Stimulated activated CD8-positive, alpha-beta memory T cell treated with anti-CD3 and anti-CD28 coated beads, Interleukin-7, amount 100 ng/mL, for 1 hour (primary cell): ENCODE measurements around the gene GOLGA8A.
"Not testable (repeated sequence)": the region's sequence is repeated elsewhere in the genome, so short reads cannot be mapped to it uniquely, and the experiment has no call there.

Experiments
- DNase-seq, 2 donors: peaks; one replicate each; pipeline ENCODE4 v3.0.0-alpha.2; 2020; ENCODE audit warnings: low read depth in 2 of 2

The GOLGA8A gene

GRCh38 chr15:34437687-34438086 lies at the start of gene GOLGA8A:
Gene GOLGA8A (minus strand): TSS chr15:34437808. CDS start chr15:34389691, 48,117 bp downstream.
- DNase-seq: peak; percentile 59 to 72

- DNase-seq: no peak
These were observed 46.0 kb upstream of the GOLGA8A start for GRCh38 chr15:34483644-34484043.

GRCh38 chr15:34481370-34481769 lies 43.8 kb upstream of the GOLGA8A start:
- DNase-seq: no peak

- DNase-seq: no peak
These were observed 36.2 kb upstream of the GOLGA8A start for GRCh38 chr15:34473840-34474239.

GRCh38 chr15:34472947-34473346 lies 35.3 kb upstream of the GOLGA8A start:
- no peak for DNase-seq

- DNase-seq: no peak
These were observed 33.3 kb upstream of the GOLGA8A start for GRCh38 chr15:34470892-34471291.

- no peak for DNase-seq
These were observed 32.5 kb upstream of the GOLGA8A start for GRCh38 chr15:34470091-34470490.

GRCh38 chr15:34461730-34462129 lies 24.1 kb upstream of the GOLGA8A start:
- no peak for DNase-seq

GRCh38 chr15:34460451-34460850 lies 22.8 kb upstream of the GOLGA8A start:
- no peak for DNase-seq

GRCh38 chr15:34456658-34457057 lies 19.1 kb upstream of the GOLGA8A start:
- DNase-seq: no peak

- DNase-seq: no peak
These were observed 5.3 kb upstream of the GOLGA8A start for GRCh38 chr15:34442891-34443290.

- DNase-seq: no peak
These were observed 2.3 kb upstream of the GOLGA8A start for GRCh38 chr15:34439878-34440277.

GRCh38 chr15:34436956-34437442 lies 609 bp downstream of the GOLGA8A start:
- DNase-seq: peak in 1 of 2 donors; percentile 10

- no peak for DNase-seq
These were observed 1.3 kb downstream of the GOLGA8A start for GRCh38 chr15:34436126-34436955.

- DNase-seq: no peak
These were observed 1.9 kb downstream of the GOLGA8A start for GRCh38 chr15:34435658-34436057.

GRCh38 chr15:34434627-34435305 lies 2.8 kb downstream of the GOLGA8A start:
- DNase-seq: no peak

GRCh38 chr15:34433956-34434626 lies 3.5 kb downstream of the GOLGA8A start:
- not testable (repeated sequence) for DNase-seq

- not testable (repeated sequence) for DNase-seq
These were observed 7.0 kb downstream of the GOLGA8A start for GRCh38 chr15:34430642-34431041.

- not testable (repeated sequence) for DNase-seq
These were observed 14.1 kb downstream of the GOLGA8A start for GRCh38 chr15:34423425-34424090.

GRCh38 chr15:34420953-34421352 lies 16.7 kb downstream of the GOLGA8A start:
- DNase-seq: not testable (repeated sequence)

- not testable (repeated sequence) for DNase-seq
These were observed 19.2 kb downstream of the GOLGA8A start for GRCh38 chr15:34418435-34418834.

- DNase-seq: not testable (repeated sequence)
These were observed 28.1 kb downstream of the GOLGA8A start for GRCh38 chr15:34409511-34409910.
